CD14-positive monocyte (primary cell): Measurements from ENCODE around the gene RNU1-4. TPM values are rescaled to one million over a fixed set of nuclear protein-coding genes. Genes with fewer than 3 reads are reported as not detected.
"Not testable (repeated sequence)": the region's sequence is repeated elsewhere in the genome, so short reads cannot be mapped to it uniquely, and the experiment has no call there.

ENCODE experiments used
- DNase-seq, 3 donors: peaks; one replicate each; pipeline ENCODE4 v3.0.0-alpha.2; 2011 to 2022
- H2AFZ ChIP-seq: 2 replicates; pipeline ENCODE4 v1.6.0; 2012; ENCODE audit warnings: mild to moderate bottlenecking, low read depth, low read length, inconsistent platforms; ENCODE audit not compliant: insufficient read depth, poor library complexity, severe bottlenecking
- H3K27ac ChIP-seq, 2 donors: 1 replicate in 1 of 2; 2 replicates in 1 of 2; pipeline ENCODE4 v1.5.1; 2012 to 2013; ENCODE audit warnings: low read length in 2 of 2, control low read depth in 1 of 2, inconsistent platforms in 1 of 2, low read depth in 1 of 2, mild to moderate bottlenecking in 1 of 2
- H3K27me3 ChIP-seq, 2 donors: one replicate each; pipeline versions ENCODE4 v1.6.0 to v1.6.1; 2011 to 2013; ENCODE audit warnings: low read length in 2 of 2; ENCODE audit not compliant: control insufficient read depth in 2 of 2, insufficient read depth in 2 of 2
- H3K36me3 ChIP-seq, 2 donors: replicated peaks in 1 of 2; 1 replicate in 1 of 2; 2 replicates in 1 of 2; pipeline versions ENCODE4 v1.5.1 to v1.6.1; 2012 to 2013; ENCODE audit warnings: low read length in 2 of 2, control low read depth in 1 of 2, inconsistent platforms in 1 of 2, mild to moderate bottlenecking in 1 of 2; ENCODE audit not compliant: insufficient read depth in 2 of 2, control insufficient read depth in 1 of 2
- H3K4me1 ChIP-seq, 2 donors: 1 replicate in 1 of 2; 2 replicates in 1 of 2; pipeline versions ENCODE4 v1.5.1 to v1.6.1; 2012 to 2013; ENCODE audit warnings: low read length in 2 of 2, control low read depth in 1 of 2, inconsistent platforms in 1 of 2, mild to moderate bottlenecking in 1 of 2, moderate library complexity in 1 of 2; ENCODE audit not compliant: insufficient read depth in 2 of 2, control insufficient read depth in 1 of 2
- H3K4me2 ChIP-seq: replicated peaks from 2 replicates; pipeline ENCODE3; 2012; ENCODE audit warnings: low read length, moderate library complexity, mild to moderate bottlenecking; ENCODE audit not compliant: poor library complexity, severe bottlenecking; ENCODE audit errors: extremely low read depth
- H3K4me3 ChIP-seq, 3 experiments: fragments of 200-600 bp in 1 of 3; sonication (generic) in 1 of 3; replicated peaks in 1 of 3; 1 replicate in 2 of 3; 2 replicates in 1 of 3; pipeline ENCODE4 v1.5.1; 2011 to 2013; ENCODE audit warnings: low read length in 3 of 3, mild to moderate bottlenecking in 3 of 3, control low read depth in 2 of 3, low read depth in 2 of 3, inconsistent platforms in 1 of 3, moderate library complexity in 1 of 3
- H3K79me2 ChIP-seq: 2 replicates; pipeline ENCODE4 v1.6.0; 2012; ENCODE audit warnings: mild to moderate bottlenecking, control low read depth, inconsistent platforms, low read length, moderate library complexity; ENCODE audit not compliant: insufficient read depth
- H3K9ac ChIP-seq: 2 replicates; pipeline ENCODE4 v1.6.0; 2017; ENCODE audit warnings: low read length, mild to moderate bottlenecking; ENCODE audit not compliant: insufficient read depth, poor library complexity, severe bottlenecking
- H3K9me3 ChIP-seq, 2 donors: replicated peaks in 1 of 2; 1 replicate in 1 of 2; 2 replicates in 1 of 2; pipeline versions ENCODE4 v1.5.1 to v1.6.1; 2012 to 2013; ENCODE audit warnings: low read length in 2 of 2, control low read depth in 1 of 2; ENCODE audit not compliant: control insufficient read depth in 1 of 2, insufficient read depth in 1 of 2
- H4K20me1 ChIP-seq: 2 replicates; pipeline ENCODE4 v1.6.0; 2012; ENCODE audit warnings: mild to moderate bottlenecking, low read length, control low read depth, moderate library complexity; ENCODE audit not compliant: insufficient read depth
- H3K27ac Mint-ChIP-seq, 7 donors: one replicate each; pipeline ENCODE4 v1.8.0; 2020; ENCODE audit warnings: mild to moderate bottlenecking in 7 of 7, mixed read lengths in 7 of 7, moderate library complexity in 6 of 7, inconsistent platforms in 2 of 7
- H3K27me3 Mint-ChIP-seq, 3 donors: one replicate each; pipeline ENCODE4 v1.8.0; 2021 to 2022; ENCODE audit warnings: low read depth in 3 of 3, mild to moderate bottlenecking in 3 of 3, mixed read lengths in 3 of 3, moderate library complexity in 3 of 3, inconsistent platforms in 1 of 3
- H3K36me3 Mint-ChIP-seq, 2 donors: one replicate each; pipeline ENCODE4 v1.8.0; 2020; ENCODE audit warnings: mixed read lengths in 2 of 2, inconsistent platforms in 1 of 2, mild to moderate bottlenecking in 1 of 2
- H3K4me1 Mint-ChIP-seq: one replicate; pipeline ENCODE4 v1.8.0; 2020; ENCODE audit warnings: mild to moderate bottlenecking, mixed read lengths
- H3K4me3 Mint-ChIP-seq, 2 donors: one replicate each; pipeline ENCODE4 v1.8.0; 2020; ENCODE audit warnings: mild to moderate bottlenecking in 2 of 2, mixed read lengths in 2 of 2, moderate library complexity in 1 of 2
- H3K9me3 Mint-ChIP-seq, 7 donors: one replicate each; pipeline ENCODE4 v1.8.0; 2020 to 2022; ENCODE audit warnings: mixed read lengths in 7 of 7, mild to moderate bottlenecking in 6 of 7, moderate library complexity in 6 of 7, inconsistent platforms in 2 of 7
- WGBS: methylation state at CpG from one replicate; pipeline ENCODE4 v1.1.5; 2013; ENCODE audit warnings: missing lambda C conversion rate; ENCODE audit not compliant: insufficient coverage; 5-methylcytosine and 5-hydroxymethylcytosine counted together
- intact Hi-C, 2 donors: fragments of 100-400 bp; cut with micrococcal nuclease; formaldehyde crosslinking; loops; one replicate each; pipeline versions ENCODE4 v1.15.0 to v1.15.1; 2023
- polyA plus RNA-seq, 3 donors: library from polyadenylated mRNA; depleted of rRNA in 1 of 3; unstranded in 2 of 3; stranded (reverse) in 1 of 3; fragments of 300-500 nt in 2 of 3; fragments of >200 nt in 1 of 3; fragmentation: Illumina TruSeq in 2 of 3; gene quantifications; 1 replicate in 2 of 3; 2 replicates in 1 of 3; pipeline ENCODE4 v1.2.3, GENCODE V29; 2012 to 2021

The RNU1-4 gene
- polyA plus RNA-seq, 3 donors, result not detected

- H3K79me2 ChIP-seq, H3K27ac Mint-ChIP-seq, H3K4me3 ChIP-seq, DNase-seq, H3K27ac ChIP-seq, H3K4me1 ChIP-seq, intact Hi-C loops, H3K9me3 ChIP-seq, H4K20me1 ChIP-seq, H3K27me3 Mint-ChIP-seq, H3K27me3 ChIP-seq, H3K4me2 ChIP-seq, H3K36me3 ChIP-seq, H3K9me3 Mint-ChIP-seq, H3K4me3 Mint-ChIP-seq, H3K9ac ChIP-seq, H3K36me3 Mint-ChIP-seq, H2AFZ ChIP-seq, H3K4me1 Mint-ChIP-seq: not testable (repeated sequence)
- no CpG with 5 or more reads among the region's 11 CpGs for WGBS
These were observed 914 bp downstream of the RNU1-4 start for GRCh38 chr1:16741230-16741629.

GRCh38 chr1:16747660-16748059 is 7.3 kb downstream of the RNU1-4 start:
- H3K27ac Mint-ChIP-seq, H3K79me2 ChIP-seq, H3K9me3 ChIP-seq, H3K27ac ChIP-seq, H3K4me3 Mint-ChIP-seq, H3K4me3 ChIP-seq, H3K4me2 ChIP-seq, DNase-seq, H3K4me1 Mint-ChIP-seq, intact Hi-C loops, H3K36me3 Mint-ChIP-seq, H3K9me3 Mint-ChIP-seq, H4K20me1 ChIP-seq, H2AFZ ChIP-seq, H3K27me3 Mint-ChIP-seq, H3K4me1 ChIP-seq, H3K36me3 ChIP-seq, H3K9ac ChIP-seq, H3K27me3 ChIP-seq: not testable (repeated sequence)
- WGBS, result no CpG with 5 or more reads among the region's 5 CpGs

- intact Hi-C loops, H3K9ac ChIP-seq, H3K79me2 ChIP-seq, H3K9me3 ChIP-seq, H3K4me3 ChIP-seq, H3K4me2 ChIP-seq, H3K9me3 Mint-ChIP-seq, H3K27me3 ChIP-seq, H3K27ac ChIP-seq, H3K36me3 Mint-ChIP-seq, H3K36me3 ChIP-seq, H3K4me3 Mint-ChIP-seq, H3K4me1 Mint-ChIP-seq, H3K4me1 ChIP-seq, H3K27ac Mint-ChIP-seq, H4K20me1 ChIP-seq, H2AFZ ChIP-seq, DNase-seq, H3K27me3 Mint-ChIP-seq: not testable (repeated sequence)
- no CpG with 5 or more reads among the region's 26 CpGs for WGBS
These were observed 8.4 kb downstream of the RNU1-4 start for GRCh38 chr1:16748710-16749109.

- H3K4me3 Mint-ChIP-seq, H4K20me1 ChIP-seq, H3K79me2 ChIP-seq, H3K27me3 Mint-ChIP-seq, H3K36me3 ChIP-seq, H3K27ac Mint-ChIP-seq, H3K9me3 Mint-ChIP-seq, H3K9me3 ChIP-seq, H3K4me2 ChIP-seq, H3K27ac ChIP-seq, H3K9ac ChIP-seq, H3K27me3 ChIP-seq, H3K4me3 ChIP-seq, H3K36me3 Mint-ChIP-seq, intact Hi-C loops, H3K4me1 ChIP-seq, DNase-seq, H2AFZ ChIP-seq, H3K4me1 Mint-ChIP-seq: not testable (repeated sequence)
- WGBS, result no CpG with 5 or more reads among the region's 19 CpGs
These were observed 9.9 kb downstream of the RNU1-4 start for GRCh38 chr1:16749910-16750888.
